ENCODE results near the gene SNX1.

SNX1 gene

GRCh38 chr15:64164436-64164835, 68.7 kb downstream of the SNX1 start:
- no peak for DNase-seq

- no peak for DNase-seq
Observed at GRCh38 chr15:64166102-64166890, 70.5 kb downstream of the SNX1 start.

- peak; percentile 18 for DNase-seq
Observed at GRCh38 chr15:64180235-64180824, 84.5 kb downstream of the SNX1 start.

GRCh38 chr15:64182859-64183370, 87.1 kb downstream of the SNX1 start:
- no peak for DNase-seq

- DNase-seq = no peak
Observed at GRCh38 chr15:64185146-64185911, 89.5 kb downstream of the SNX1 start.

GRCh38 chr15:64187396-64188191, 91.8 kb downstream of the SNX1 start:
- DNase-seq = no peak
